Activated naive CD4-positive, alpha-beta T cell treated with anti-CD3 and anti-CD28 coated beads for 36 hours (primary cell): Measurements from ENCODE around the gene TRIM52. TPM values are rescaled to one million over a fixed set of nuclear protein-coding genes. Genes with fewer than 3 reads are reported as not detected.
A peak's percentile ranks its signal among the peaks of the same experiment; 100 is the strongest.
"Not testable (repeated sequence)": the region's sequence is repeated elsewhere in the genome, so short reads cannot be mapped to it uniquely, and the experiment has no call there.

Source experiments
- CTCF ChIA-PET: fragments of 350-600 bp; sonication (Branson Sonifier 250); formaldehyde crosslinking; loops from one replicate; lab custom pipeline; 2021; ENCODE audit warnings: antibody characterized with exemption; lab: Charles Lee
- DNase-seq: peaks from one replicate; pipeline ENCODE4 v3.0.0-alpha.2; 2020
- H3K27ac Mint-ChIP-seq: one replicate; pipeline ENCODE4 v1.8.0; 2021; ENCODE audit warnings: mild to moderate bottlenecking, mixed read lengths
- H3K27me3 Mint-ChIP-seq: one replicate; pipeline ENCODE4 v1.8.0; 2021; ENCODE audit warnings: low read depth, mixed read lengths
- H3K36me3 Mint-ChIP-seq: one replicate; pipeline ENCODE4 v1.8.0; 2021; ENCODE audit warnings: low read depth, mixed read lengths
- H3K4me1 Mint-ChIP-seq: one replicate; pipeline ENCODE4 v1.8.0; 2021; ENCODE audit warnings: low read depth, mixed read lengths
- H3K4me3 Mint-ChIP-seq: one replicate; pipeline ENCODE4 v1.8.0; 2021; ENCODE audit warnings: mild to moderate bottlenecking, moderate library complexity, mixed read lengths
- H3K9me3 Mint-ChIP-seq: one replicate; pipeline ENCODE4 v1.8.0; 2021; ENCODE audit warnings: mixed read lengths
- intact Hi-C: fragments of 100-400 bp; cut with micrococcal nuclease; formaldehyde crosslinking; loops from one replicate; pipeline ENCODE4 v1.15.1; 2023
- total RNA-seq, 2 experiments: library from RNA; stranded (reverse); gene quantifications; one replicate each; pipeline ENCODE4 v1.2.3, GENCODE V29; 2021

TRIM52 gene
- 10 to 100 TPM; 10.5 to 10.9 TPM for total RNA-seq

GRCh38 chr5:181260720-181261319 lies at the start of gene TRIM52:
TRIM52 (minus strand) TSS chr5:181261143; CDS start chr5:181260813, 330 bp downstream.
- peak within 1 kb of the TSS; percentile 92 for H3K4me3 Mint-ChIP-seq
- peaks cover 35% of the 10 kb centered on the region for H3K4me1 Mint-ChIP-seq
- CTCF ChIA-PET, result interaction anchor here (1.3 to 1.4 kb wide), 3 partner anchors 9 to 76 kb away, joined by 3 to 10 read pairs (median 5); no protein-coding TSS in a partner anchor
- H3K27me3 Mint-ChIP-seq, result no peaks in the 10 kb centered on the region
- H3K9me3 Mint-ChIP-seq, result no peaks in the 10 kb centered on the region
- peak; percentile 91 for DNase-seq
- peak within 1 kb of the TSS; percentile 94 for H3K27ac Mint-ChIP-seq
- intact Hi-C loops, result loop anchor here (1.0 to 5.0 kb wide), 5 partner anchors 17 to 399 kb away; partner anchors contain the start of genes TRIM41 and ZFP62
- peaks cover 21% of the 10 kb centered on the region for H3K36me3 Mint-ChIP-seq

GRCh38 chr5:181287331-181287730 lies 26.4 kb upstream of the TRIM52 start:
- H3K9me3 Mint-ChIP-seq, CTCF ChIA-PET, intact Hi-C loops, DNase-seq, H3K4me3 Mint-ChIP-seq, H3K36me3 Mint-ChIP-seq, H3K27ac Mint-ChIP-seq, H3K27me3 Mint-ChIP-seq, H3K4me1 Mint-ChIP-seq: not testable (repeated sequence)

- H3K4me3 Mint-ChIP-seq, H3K4me1 Mint-ChIP-seq, DNase-seq, H3K36me3 Mint-ChIP-seq, H3K9me3 Mint-ChIP-seq, CTCF ChIA-PET, H3K27me3 Mint-ChIP-seq, intact Hi-C loops, H3K27ac Mint-ChIP-seq: not testable (repeated sequence)
These were observed 25.2 kb upstream of the TRIM52 start for GRCh38 chr5:181285962-181286705.

GRCh38 chr5:181283841-181284755 lies 23.2 kb upstream of the TRIM52 start:
- intact Hi-C loops, result loop anchor here (1.0 kb wide), 1 partner anchor 102 kb away; no protein-coding TSS in a partner anchor

GRCh38 chr5:181283347-181283746 lies 22.4 kb upstream of the TRIM52 start:
- no peaks in the 10 kb centered on the region for H3K4me1 Mint-ChIP-seq
- H3K4me3 Mint-ChIP-seq, result no peak overlapping the region
- no peaks in the 10 kb centered on the region for H3K36me3 Mint-ChIP-seq
- intact Hi-C loops, result no loop called here
- H3K27me3 Mint-ChIP-seq, result no peaks in the 10 kb centered on the region
- no peak overlapping the region for H3K27ac Mint-ChIP-seq
- DNase-seq, result no peak
- no peaks in the 10 kb centered on the region for H3K9me3 Mint-ChIP-seq
- CTCF ChIA-PET, result no interaction called here

More at GRCh38 chr5:181283841-181284755, 23.2 kb upstream of the TRIM52 start:
- H3K4me3 Mint-ChIP-seq, H3K27ac Mint-ChIP-seq, DNase-seq, H3K4me1 Mint-ChIP-seq, H3K27me3 Mint-ChIP-seq, H3K36me3 Mint-ChIP-seq, H3K9me3 Mint-ChIP-seq: not testable (repeated sequence)
- CTCF ChIA-PET, result interaction anchor here (0.6 kb wide), 1 partner anchor 31 kb away, joined by 3 read pairs; no protein-coding TSS in a partner anchor

- no peaks in the 10 kb centered on the region for H3K4me1 Mint-ChIP-seq
- intact Hi-C loops, result no loop called here
- no peak overlapping the region for H3K4me3 Mint-ChIP-seq
- no peak overlapping the region for H3K27ac Mint-ChIP-seq
- no peak for DNase-seq
- H3K9me3 Mint-ChIP-seq, result no peaks in the 10 kb centered on the region
- H3K36me3 Mint-ChIP-seq, result no peaks in the 10 kb centered on the region
- CTCF ChIA-PET, result no interaction called here
- H3K27me3 Mint-ChIP-seq, result no peaks in the 10 kb centered on the region
These were observed 21.9 kb upstream of the TRIM52 start for GRCh38 chr5:181282874-181283273.

GRCh38 chr5:181282415-181282814 lies 21.5 kb upstream of the TRIM52 start:
- H3K27ac Mint-ChIP-seq, CTCF ChIA-PET, H3K36me3 Mint-ChIP-seq, DNase-seq, H3K4me3 Mint-ChIP-seq, H3K4me1 Mint-ChIP-seq, H3K27me3 Mint-ChIP-seq, H3K9me3 Mint-ChIP-seq, intact Hi-C loops: not testable (repeated sequence)

- intact Hi-C loops, result no loop called here
- Mint-ChIP-seq H3K9me3 (no peaks in the 10 kb centered on the region), H3K36me3 (no peaks in the 10 kb centered on the region), H3K27ac (no peak overlapping the region), H3K27me3 (no peaks in the 10 kb centered on the region), H3K4me3 (no peak overlapping the region), H3K4me1 (no peaks in the 10 kb centered on the region)
- no peak for DNase-seq
- CTCF ChIA-PET, result no interaction called here
These were observed 21.0 kb upstream of the TRIM52 start for GRCh38 chr5:181281984-181282316.

GRCh38 chr5:181281077-181281983 lies 20.4 kb upstream of the TRIM52 start:
- Mint-ChIP-seq H3K27ac (no peak overlapping the region), H3K4me1 (no peaks in the 10 kb centered on the region), H3K4me3 (no peak overlapping the region), H3K36me3 (no peaks in the 10 kb centered on the region), H3K9me3 (no peaks in the 10 kb centered on the region), H3K27me3 (no peaks in the 10 kb centered on the region)
- CTCF ChIA-PET, result no interaction called here
- intact Hi-C loops, result no loop called here
- DNase-seq, result no peak

GRCh38 chr5:181280251-181280762 lies 19.4 kb upstream of the TRIM52 start:
- H3K27me3 Mint-ChIP-seq, result no peaks in the 10 kb centered on the region
- H3K36me3 Mint-ChIP-seq, result no peaks in the 10 kb centered on the region
- DNase-seq, result no peak
- no peak overlapping the region for H3K27ac Mint-ChIP-seq
- H3K4me1 Mint-ChIP-seq, result no peaks in the 10 kb centered on the region
- intact Hi-C loops, result no loop called here
- CTCF ChIA-PET, result no interaction called here
- H3K9me3 Mint-ChIP-seq, result no peaks in the 10 kb centered on the region
- H3K4me3 Mint-ChIP-seq, result no peak overlapping the region

GRCh38 chr5:181273433-181273744 lies 12.4 kb upstream of the TRIM52 start:
- H3K27ac Mint-ChIP-seq, intact Hi-C loops, H3K9me3 Mint-ChIP-seq, H3K27me3 Mint-ChIP-seq, H3K36me3 Mint-ChIP-seq, CTCF ChIA-PET, H3K4me1 Mint-ChIP-seq, H3K4me3 Mint-ChIP-seq: not testable (repeated sequence)
- peak; percentile 13 for DNase-seq
